HEK293T (cell line): ENCODE results near the gene SLC1A1.

ENCODE experiments used
- ARNT ChIP-seq: fragments of 450-650 bp; IDR thresholded peaks from 2 replicates; pipeline ENCODE4 v1.6.1; 2017; ENCODE audit warnings: mild to moderate bottlenecking
- BHLHE40 ChIP-seq: fragments of 450-650 bp; IDR thresholded peaks from 2 replicates; pipeline ENCODE4 v1.6.1; 2016; ENCODE audit warnings: mild to moderate bottlenecking, moderate library complexity, borderline replicate concordance
- FOXA1 ChIP-seq: fragments of 450-650 bp; IDR thresholded peaks from 2 replicates; pipeline ENCODE4 v1.6.1; 2016; ENCODE audit warnings: mild to moderate bottlenecking
- FOXK2 ChIP-seq: fragments of 450-650 bp; IDR thresholded peaks from 2 replicates; pipeline ENCODE4 v1.6.1; 2016; ENCODE audit warnings: mild to moderate bottlenecking
- FOXM1 ChIP-seq: fragments of 450-650 bp; IDR thresholded peaks from 2 replicates; pipeline ENCODE4 v1.6.1; 2017; ENCODE audit warnings: mild to moderate bottlenecking, borderline replicate concordance
- NFRKB ChIP-seq: fragments of 450-650 bp; IDR thresholded peaks from 2 replicates; pipeline ENCODE4 v1.6.1; 2016; ENCODE audit warnings: mild to moderate bottlenecking, moderate library complexity
- SP1 ChIP-seq: fragments of 450-650 bp; IDR thresholded peaks from 2 replicates; pipeline ENCODE4 v1.6.1; 2017

- no peak for TF ChIP-seq SP1
- no peak for TF ChIP-seq BHLHE40
- TF ChIP-seq FOXA1, result no peak
- no peak for TF ChIP-seq ARNT
- TF ChIP-seq FOXK2, result no peak
- TF ChIP-seq FOXM1, result no peak
- no peak for TF ChIP-seq NFRKB
These were observed 124.4 kb downstream of the SLC1A1 start for GRCh38 chr9:4614627-4615026.
